CD4-positive, alpha-beta T cell treated with Interleukin-15 for 4 hours (primary cell): ENCODE data around the gene NR4A1.
A peak's percentile ranks its signal among the peaks of the same experiment; 100 is the strongest.

Experiments
- DNase-seq: peaks from one replicate; pipeline ENCODE4 v3.0.0-alpha.2; 2020; ENCODE audit warnings: low spot score

Gene NR4A1

GRCh38 chr12:52018433-52019112, 32.7 kb upstream of the NR4A1 start:
- no peak for DNase-seq

- no peak for DNase-seq
Measured at GRCh38 chr12:52019113-52019770, 32.0 kb upstream of the NR4A1 start.

- DNase-seq, result peak; percentile 66
Measured at GRCh38 chr12:52020539-52021336, 30.5 kb upstream of the NR4A1 start.

- no peak for DNase-seq
Measured at GRCh38 chr12:52022841-52023181, 28.4 kb upstream of the NR4A1 start.

- peak; percentile 88 for DNase-seq
Measured at GRCh38 chr12:52023182-52023975, 27.9 kb upstream of the NR4A1 start.

GRCh38 chr12:52023976-52024688, 27.1 kb upstream of the NR4A1 start:
- no peak for DNase-seq

GRCh38 chr12:52024845-52025230, 26.4 kb upstream of the NR4A1 start:
- peak; percentile 34 for DNase-seq

GRCh38 chr12:52026263-52026662, 25.0 kb upstream of the NR4A1 start:
- no peak for DNase-seq

- no peak for DNase-seq
Measured at GRCh38 chr12:52027085-52027843, 24.0 kb upstream of the NR4A1 start.

- DNase-seq, result no peak
Measured at GRCh38 chr12:52029685-52030084, 21.6 kb upstream of the NR4A1 start.

- DNase-seq, result no peak
Measured at GRCh38 chr12:52032446-52032803, 18.8 kb upstream of the NR4A1 start.

- peak; percentile 83 for DNase-seq
Measured at GRCh38 chr12:52032804-52033445, 18.3 kb upstream of the NR4A1 start.

GRCh38 chr12:52033446-52034140, 17.6 kb upstream of the NR4A1 start:
- no peak for DNase-seq

GRCh38 chr12:52035190-52035589, 16.1 kb upstream of the NR4A1 start:
- no peak for DNase-seq

GRCh38 chr12:52035926-52036325, 15.3 kb upstream of the NR4A1 start:
- no peak for DNase-seq

- peak; percentile 73 for DNase-seq
Measured at GRCh38 chr12:52036587-52037171, 14.6 kb upstream of the NR4A1 start.

- DNase-seq, result no peak
Measured at GRCh38 chr12:52037248-52037861, 13.9 kb upstream of the NR4A1 start.

- no peak for DNase-seq
Measured at GRCh38 chr12:52038447-52038846, 12.8 kb upstream of the NR4A1 start.

GRCh38 chr12:52041035-52041434, 10.2 kb upstream of the NR4A1 start:
- DNase-seq, result no peak
